Sigmoid colon (tissue), 7 donors: Measurements from ENCODE around the gene SPC25. TPM values are rescaled to one million over a fixed set of nuclear protein-coding genes. Genes with fewer than 3 reads are reported as not detected.

Source experiments
- DNase-seq: peaks from one replicate; pipeline ENCODE4 v3.0.0-alpha.2; 2019
- H3K27ac ChIP-seq, 4 donors: fragments of 200-600 bp; sonication (generic); one replicate each; pipeline ENCODE4 v1.5.1; 2016 to 2019; ENCODE audit warnings: mild to moderate bottlenecking in 1 of 4
- H3K27me3 ChIP-seq, 3 donors: fragments of 200-600 bp; sonication (generic); one replicate each; pipeline ENCODE4 v1.5.1; 2019; ENCODE audit warnings: mild to moderate bottlenecking in 1 of 3
- H3K36me3 ChIP-seq, 4 donors: fragments of 200-600 bp; sonication (generic); one replicate each; pipeline ENCODE4 v1.5.1; 2016 to 2019
- H3K4me1 ChIP-seq, 4 donors: fragments of 200-600 bp; sonication (generic); one replicate each; pipeline ENCODE4 v1.5.1; 2017 to 2019
- H3K4me3 ChIP-seq, 4 donors: fragments of 200-600 bp; sonication (generic); one replicate each; pipeline ENCODE4 v1.5.1; 2017 to 2019; ENCODE audit warnings: mild to moderate bottlenecking in 2 of 4, moderate library complexity in 1 of 4
- H3K9me3 ChIP-seq, 4 donors: fragments of 200-600 bp in 3 of 4; sonication (generic) in 3 of 4; one replicate each; pipeline versions ENCODE4 v1.5.1 to v1.6.1; 2013 to 2019
- CTCF ChIP-seq, 4 experiments: fragments of 450-650 bp in 3 of 4; fragments of 200-600 bp in 1 of 4; IDR thresholded peaks; one replicate each; pipeline ENCODE4 v1.5.1; 2016 to 2019; ENCODE audit warnings: antibody characterized with exemption in 4 of 4, mild to moderate bottlenecking in 3 of 4, moderate library complexity in 2 of 4
- EP300 ChIP-seq, 4 donors: sonication (generic); formaldehyde crosslinking; IDR thresholded peaks; one replicate each; pipeline ENCODE4 v1.6.1; 2017; ENCODE audit warnings: antibody characterized with exemption in 4 of 4
- POLR2A ChIP-seq, 2 donors: fragments of 450-650 bp; IDR thresholded peaks; one replicate each; pipeline ENCODE4 v1.6.1; 2016; ENCODE audit warnings: antibody characterized with exemption in 2 of 2, mild to moderate bottlenecking in 2 of 2, moderate library complexity in 2 of 2
- POLR2AphosphoS5 ChIP-seq, 4 donors: sonication (generic); formaldehyde crosslinking; IDR thresholded peaks; one replicate each; pipeline ENCODE4 v1.6.1; 2017; ENCODE audit warnings: antibody characterized with exemption in 4 of 4
- WGBS, 2 donors: extraction: QIAGEN DNeasy Blood & Tissue Kit; methylation state at CpG; one replicate each; pipeline ENCODE4 v1.1.7; 2013; 5-methylcytosine and 5-hydroxymethylcytosine counted together
- intact Hi-C: fragments of 100-400 bp; cut with DNase I; formaldehyde crosslinking; loops from one replicate; pipeline ENCODE4 v1.15.1; 2023
- polyA plus RNA-seq, 3 donors: library from polyadenylated mRNA; stranded (reverse); fragments of 200-250 nt; gene quantifications; one replicate each; pipeline ENCODE4 v1.2.3, GENCODE V29; 2013
- total RNA-seq, 4 donors: library from RNA; depleted of rRNA; stranded (reverse); fragments of >200 nt; gene quantifications; one replicate each; pipeline ENCODE4 v1.1.0, GENCODE V29; 2016
- donor health status: healthy with polysubstance abuse.
- donor health status: Bipolar disorder and iron deficiency.
- donor health status: healthy.

SPC25 gene
- total and polyA plus RNA-seq, 7 donors: 0.54 to 9.0 (median 5.6) TPM; not detected in 3

- 46 to 81% methylated on average over 1 of the region's 1 CpG for WGBS, 2 donors
- TF ChIP-seq EP300 (IDR thresholded peaks at IDR 0.05) (no peak), POLR2AphosphoS5 (IDR thresholded peaks at IDR 0.05) (no peak), CTCF (IDR thresholded peaks at IDR 0.05) (no peak), POLR2A (IDR thresholded peaks at IDR 0.05) (no peak)
These were observed 7.2 kb upstream of the SPC25 start for GRCh38 chr2:168897449-168897848.

GRCh38 chr2:168896783-168897182, 6.6 kb upstream of the SPC25 start:
- no peaks in the 10 kb centered on the region for H3K4me1 ChIP-seq
- H3K27me3 ChIP-seq: no peaks in the 10 kb centered on the region
- H3K4me3 ChIP-seq: no peak overlapping the region
- H3K9me3 ChIP-seq: no peaks in the 10 kb centered on the region
- no peak for DNase-seq
- intact Hi-C loops: no loop called here
- TF ChIP-seq CTCF (IDR thresholded peaks at IDR 0.05) (no peak), POLR2AphosphoS5 (IDR thresholded peaks at IDR 0.05) (no peak), EP300 (IDR thresholded peaks at IDR 0.05) (no peak), POLR2A (IDR thresholded peaks at IDR 0.05) (no peak)
- no peak overlapping the region for H3K27ac ChIP-seq
- 68 to 75% methylated on average over 4 of the region's 4 CpGs for WGBS, 2 donors
- no peaks in the 10 kb centered on the region for H3K36me3 ChIP-seq

More at GRCh38 chr2:168897449-168897848, 7.2 kb upstream of the SPC25 start:
- intact Hi-C loops: no loop called here
- Histone ChIP-seq H3K27ac (no peak overlapping the region), H3K9me3 (no peaks in the 10 kb centered on the region), H3K4me3 (no peak overlapping the region), H3K36me3 (no peaks in the 10 kb centered on the region), H3K4me1 (no peaks in the 10 kb centered on the region), H3K27me3 (no peaks in the 10 kb centered on the region)
- no peak for DNase-seq

- no peaks in the 10 kb centered on the region for H3K27me3 ChIP-seq
- no peak for TF ChIP-seq POLR2AphosphoS5 (IDR thresholded peaks at IDR 0.05)
- no peak for TF ChIP-seq POLR2A (IDR thresholded peaks at IDR 0.05)
- no peak for TF ChIP-seq EP300 (IDR thresholded peaks at IDR 0.05)
- no peak for TF ChIP-seq CTCF (IDR thresholded peaks at IDR 0.05)
- H3K27ac ChIP-seq: no peak overlapping the region
- intact Hi-C loops: no loop called here
- no peak overlapping the region for H3K4me3 ChIP-seq
- no peaks in the 10 kb centered on the region for H3K9me3 ChIP-seq
- H3K36me3 ChIP-seq: no peaks in the 10 kb centered on the region
- no peaks in the 10 kb centered on the region for H3K4me1 ChIP-seq
- no peak for DNase-seq
These were observed 5.5 kb upstream of the SPC25 start for GRCh38 chr2:168895771-168896170.

- no peak for TF ChIP-seq POLR2A (IDR thresholded peaks at IDR 0.05)
- TF ChIP-seq CTCF (IDR thresholded peaks at IDR 0.05): no peak
- no peak for DNase-seq
- intact Hi-C loops: no loop called here
- no peak overlapping the region for H3K4me3 ChIP-seq
- no peaks in the 10 kb centered on the region for H3K9me3 ChIP-seq
- no peaks in the 10 kb centered on the region for H3K27me3 ChIP-seq
- peaks cover 0 to 6% (median 2%) of the 10 kb centered on the region in 4 donors for H3K4me1 ChIP-seq
- no peak overlapping the region for H3K27ac ChIP-seq
- H3K36me3 ChIP-seq: no peaks in the 10 kb centered on the region
These were observed 4.5 kb upstream of the SPC25 start for GRCh38 chr2:168894720-168895119.

- 89 to 90% methylated on average over 1 of the region's 1 CpG for WGBS, 2 donors
- Histone ChIP-seq H3K9me3 (no peaks in the 10 kb centered on the region), H3K4me1 (peaks cover 0 to 7% (median 3%) of the 10 kb centered on the region in 4 donors), H3K36me3 (no peaks in the 10 kb centered on the region), H3K4me3 (no peak overlapping the region), H3K27ac (no peak overlapping the region), H3K27me3 (no peaks in the 10 kb centered on the region)
- TF ChIP-seq CTCF (IDR thresholded peaks at IDR 0.05): no peak
- TF ChIP-seq EP300 (IDR thresholded peaks at IDR 0.05): no peak
- TF ChIP-seq POLR2A (IDR thresholded peaks at IDR 0.05): no peak
- no peak for TF ChIP-seq POLR2AphosphoS5 (IDR thresholded peaks at IDR 0.05)
- no peak for DNase-seq
- intact Hi-C loops: no loop called here
These were observed 3.9 kb upstream of the SPC25 start for GRCh38 chr2:168894101-168894500.
